ENCODE measurements around the gene CLEC2A. TPM values are rescaled to one million over a fixed set of nuclear protein-coding genes. Genes with fewer than 3 reads are reported as not detected.

The CLEC2A gene
- total RNA-seq, result not detected

DNA sequence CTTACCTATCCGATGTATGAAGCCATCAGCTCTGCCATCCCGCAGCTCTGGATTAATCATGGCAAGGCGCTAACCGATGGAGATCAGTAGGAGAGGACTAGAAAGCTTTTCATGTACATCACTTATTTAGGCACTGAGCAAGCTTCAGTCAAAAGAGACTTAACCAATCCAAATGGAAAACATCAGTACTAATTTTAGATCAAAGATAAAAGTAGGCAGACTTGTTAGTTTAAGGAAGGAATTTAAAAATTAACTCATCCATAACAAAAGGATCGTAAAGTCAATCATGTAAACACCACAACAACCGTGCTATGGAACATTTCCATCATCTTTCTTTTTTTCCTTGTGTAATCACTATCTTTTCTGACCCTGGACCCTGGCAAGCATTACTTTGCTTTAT lies at the start of gene CLEC2A:
Gene CLEC2A (minus strand): TSS at position 101 of the 400 bp plus-strand sequence. CDS start 41 bp downstream, at position 60.

DNA sequence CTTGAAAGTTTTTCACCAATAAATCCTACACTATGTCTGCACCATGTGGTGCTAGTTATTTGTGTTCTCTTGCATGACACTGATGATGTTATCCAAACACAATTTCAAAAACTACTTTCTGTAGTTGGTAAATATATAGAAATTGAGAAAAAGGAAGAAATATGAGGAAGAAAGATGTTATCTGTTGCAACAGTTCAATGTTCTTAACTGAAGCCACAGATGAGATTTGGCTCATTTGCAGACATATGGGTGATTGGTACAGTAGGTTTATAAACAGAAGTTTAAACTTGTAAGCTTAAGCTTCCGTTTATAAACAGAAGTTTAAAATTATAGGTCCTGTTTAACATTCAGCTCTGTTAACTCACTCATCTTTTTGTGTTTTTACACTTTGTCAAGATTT lies 39.0 kb upstream of the CLEC2A start, which contains the start of gene CLEC12A:
Gene CLEC12A (plus strand): TSS at position 229 of the 400 bp plus-strand sequence. CDS start 188 bp downstream, outside the sequence.

DNA sequence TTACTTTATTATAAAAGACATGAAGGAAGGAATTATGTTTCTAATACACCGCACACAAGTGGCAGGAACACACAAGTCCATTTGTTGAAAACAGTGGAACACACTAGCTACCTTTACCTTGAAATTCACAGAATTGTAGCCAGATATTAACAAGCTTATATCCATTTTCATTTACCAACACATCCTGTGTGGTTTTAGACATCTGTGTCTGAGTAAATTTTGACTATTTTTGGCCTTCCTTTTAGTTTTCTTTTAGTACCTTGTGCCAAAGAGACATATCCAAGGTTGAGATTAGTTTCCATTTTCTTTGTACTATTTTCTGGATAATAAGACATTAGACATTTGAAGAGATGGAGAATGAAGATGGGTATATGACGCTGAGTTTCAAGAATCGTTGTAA lies 50.9 kb downstream of the CLEC2A start, which contains the start of gene KLRF2:
Gene KLRF2 (plus strand): TSS at position 244 of the 400 bp plus-strand sequence. CDS start 107 bp downstream, at position 351.

DNA sequence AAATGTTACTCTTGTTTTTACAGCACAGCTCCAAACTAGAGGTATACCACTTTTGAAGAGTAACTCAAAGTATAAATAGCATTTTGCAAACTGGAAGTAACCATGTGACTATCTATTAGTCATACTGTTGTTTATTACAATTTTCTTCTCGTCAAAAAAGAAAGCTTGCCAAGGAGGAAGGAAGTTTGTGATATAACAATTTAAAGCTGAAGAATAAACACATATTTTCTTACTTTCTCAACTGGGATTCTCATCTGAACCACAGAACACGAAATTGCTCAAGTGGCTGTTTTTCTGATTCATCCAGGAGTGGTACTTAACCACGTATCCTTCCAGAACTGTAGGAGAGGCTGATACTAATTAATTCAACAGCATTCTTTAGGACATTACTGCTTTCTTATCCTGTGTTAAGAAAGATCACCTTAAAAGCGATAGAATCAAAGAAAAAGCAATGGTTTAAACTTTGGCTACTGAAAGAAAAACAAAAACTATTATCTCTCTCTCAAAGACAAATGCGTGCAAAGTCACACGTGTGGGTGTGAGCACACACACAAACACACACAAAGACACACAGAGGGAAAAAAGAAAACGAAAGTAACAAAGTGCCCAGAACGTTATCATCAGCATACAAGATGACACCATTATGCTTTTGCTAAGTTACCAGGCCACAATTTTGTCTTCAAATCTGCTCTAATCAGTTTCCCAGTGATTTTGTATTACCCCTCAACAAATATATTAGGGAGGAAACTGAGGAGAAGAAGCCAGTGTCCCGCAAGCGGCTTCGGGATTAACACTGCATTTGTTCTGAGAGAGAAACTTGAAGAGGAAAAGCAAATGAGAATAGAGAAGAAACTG lies 62.6 kb downstream of the CLEC2A start, which contains the start of gene CLEC2B:
Gene CLEC2B (minus strand): TSS at position 48 of the 855 bp plus-strand sequence.

Other genes with a start within 250 kb of the CLEC2A start
- gene CLECL1, start 199.3 kb downstream of the CLEC2A start, total RNA-seq, result not detected
- gene CD69, start 171.5 kb downstream of the CLEC2A start, total RNA-seq, result not detected
- under 1 TPM in 1 of 2 donors, not detected in 1; 0.69 TPM for gene KLRF1, start 104.9 kb downstream of the CLEC2A start, total RNA-seq
- 10 to 100 TPM in 1 of 2 donors, 1 to 10 TPM in 1; 4.7 to 11.4 TPM for gene CLEC2B, start 63.0 kb downstream of the CLEC2A start, total RNA-seq
- not detected for gene KLRF2, start 50.9 kb downstream of the CLEC2A start, total RNA-seq
- gene CLEC12A, start 39.0 kb upstream of the CLEC2A start, total RNA-seq, result not detected
- gene CLEC1B, start 66.8 kb upstream of the CLEC2A start, total RNA-seq, result under 1 TPM in 1 of 2 donors, not detected in 1; under 0.01 TPM
- not detected for gene CLEC12B, start 78.3 kb upstream of the CLEC2A start, total RNA-seq
- gene CLEC9A, start 98.3 kb upstream of the CLEC2A start, total RNA-seq, result not detected
- under 1 TPM; under 0.01 to 0.33 TPM for gene CLEC1A, start 166.6 kb upstream of the CLEC2A start, total RNA-seq
- gene CLEC7A, start 197.8 kb upstream of the CLEC2A start, total RNA-seq, result under 1 TPM; under 0.01 to 0.33 TPM
- gene OLR1, start 239.8 kb upstream of the CLEC2A start, total RNA-seq, result not detected
- gene TMEM52B, start 246.7 kb upstream of the CLEC2A start, total RNA-seq, result not detected